MCF 10A (cell line): ENCODE results near the gene CRISP3. TPM values are rescaled to one million over a fixed set of nuclear protein-coding genes. Genes with fewer than 3 reads are reported as not detected.
"Not testable (repeated sequence)": the region's sequence is repeated elsewhere in the genome, so short reads cannot be mapped to it uniquely, and the experiment has no call there.

Experiments used
- BruUV-seq: library from RNA; stranded (reverse); fragments of 400-500 nt; replicated peaks from 2 replicates; lab custom pipeline; 2021; lab: Mats Ljungman, UMichigan
- CTCF ChIA-PET: fragments of 300-600 bp; sonication (Branson Sonifier 250); formaldehyde crosslinking; extraction: SDS; loops from one replicate; lab custom pipeline; 2021; ENCODE audit warnings: antibody characterized with exemption, inconsistent platforms; lab: Yijun Ruan, JAX
- POLR2A ChIA-PET: fragments of 300-600, 350-650 bp; sonication (Branson Sonifier 250); formaldehyde crosslinking; extraction: SDS; loops from one replicate; lab custom pipeline; 2020; ENCODE audit warnings: antibody characterized with exemption, inconsistent platforms; lab: Yijun Ruan, JAX
- DNase-seq: peaks from one replicate; pipeline ENCODE4 v3.0.0-alpha.2; 2018; ENCODE audit not compliant: unreplicated experiment
- H3K27ac Mint-ChIP-seq: one replicate; pipeline ENCODE4 v1.8.0; 2022; ENCODE audit warnings: mild to moderate bottlenecking, low read depth, mixed read lengths; ENCODE audit not compliant: unreplicated experiment
- H3K27me3 Mint-ChIP-seq: one replicate; pipeline ENCODE4 v1.8.0; 2022; ENCODE audit warnings: mixed read lengths; ENCODE audit not compliant: insufficient read depth, unreplicated experiment
- H3K36me3 Mint-ChIP-seq: one replicate; pipeline ENCODE4 v1.8.0; 2022; ENCODE audit warnings: mild to moderate bottlenecking, moderate library complexity, mixed read lengths; ENCODE audit not compliant: insufficient read depth, unreplicated experiment
- H3K4me1 Mint-ChIP-seq: one replicate; pipeline ENCODE4 v1.8.0; 2022; ENCODE audit warnings: mixed read lengths; ENCODE audit not compliant: insufficient read depth, unreplicated experiment
- H3K4me3 Mint-ChIP-seq: one replicate; pipeline ENCODE4 v1.8.0; 2022; ENCODE audit warnings: mild to moderate bottlenecking, moderate library complexity, mixed read lengths; ENCODE audit not compliant: unreplicated experiment
- H3K9me3 Mint-ChIP-seq: one replicate; pipeline ENCODE4 v1.8.0; 2022; ENCODE audit warnings: mixed read lengths; ENCODE audit not compliant: unreplicated experiment
- CTCF ChIP-seq: fragments of 200-600 bp; IDR thresholded peaks from one replicate; pipeline ENCODE4 v1.8.0; 2022; ENCODE audit warnings: antibody characterized with exemption, mild to moderate bottlenecking; ENCODE audit not compliant: unreplicated experiment
- intact Hi-C: fragments of 100-400 bp; cut with micrococcal nuclease; formaldehyde crosslinking; loops from 2 replicates; pipeline ENCODE4 v1.14.1; 2022
- total RNA-seq: library from RNA; stranded (reverse); gene quantifications from 2 replicates; pipeline ENCODE4 v1.2.3, GENCODE V29; 2022

The CRISP3 gene
- total RNA-seq, 1 experiment from 2014 or later: not detected

DNA sequence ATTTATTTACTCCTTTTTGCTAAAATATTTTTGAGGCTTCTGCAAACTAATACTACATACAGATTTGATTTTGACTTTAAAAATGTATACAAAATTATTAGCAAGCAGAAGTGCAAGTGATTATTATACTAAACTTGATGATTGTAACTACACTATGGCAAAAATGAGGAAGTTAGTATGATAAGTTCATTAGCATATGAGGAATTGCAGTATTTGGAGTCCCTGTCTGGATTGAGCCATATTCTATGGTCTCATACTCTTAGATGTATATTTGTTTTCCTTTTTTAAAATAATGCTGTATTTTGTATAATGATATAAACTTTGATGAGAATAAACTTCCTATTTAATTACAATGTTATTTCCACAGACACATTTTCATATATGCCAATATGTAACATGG is 13.9 kb downstream of the CRISP3 start:
- intact Hi-C loops: no loop called here
- no peak for DNase-seq
- no peak overlapping the region for H3K4me3 Mint-ChIP-seq
- ChIA-PET POLR2A (no interaction called here), CTCF (no interaction called here)
- TF ChIP-seq CTCF: no peak
- no peak overlapping the region for H3K27ac Mint-ChIP-seq
- peaks cover 65% of the 10 kb centered on the region for H3K27me3 Mint-ChIP-seq
- no TSS peak for BruUV-seq
- H3K4me1 Mint-ChIP-seq: no peaks in the 10 kb centered on the region
- no peaks in the 10 kb centered on the region for H3K9me3 Mint-ChIP-seq
- H3K36me3 Mint-ChIP-seq: no peaks in the 10 kb centered on the region

DNA sequence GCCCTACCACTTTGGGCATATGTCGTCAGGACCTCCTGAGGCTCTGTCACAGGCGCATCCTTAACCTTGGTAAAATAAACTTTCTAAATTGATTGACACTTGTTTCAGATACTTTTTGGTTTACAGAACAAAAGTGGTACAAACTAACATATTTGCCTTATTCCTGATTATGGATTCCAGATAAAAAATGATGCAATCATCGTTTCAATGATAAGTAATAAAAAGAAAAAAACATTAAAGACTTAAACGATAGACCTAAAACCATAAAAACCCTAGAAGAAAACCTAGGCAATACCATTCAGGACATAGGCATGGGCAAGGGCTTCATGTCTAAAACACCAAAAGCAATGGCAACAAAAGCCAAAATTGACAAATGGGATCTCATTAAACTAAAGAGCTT is 20.3 kb downstream of the CRISP3 start:
- H3K9me3 Mint-ChIP-seq, H3K27ac Mint-ChIP-seq, CTCF ChIA-PET, BruUV-seq, H3K36me3 Mint-ChIP-seq, intact Hi-C loops, DNase-seq, H3K4me1 Mint-ChIP-seq, POLR2A ChIA-PET, H3K4me3 Mint-ChIP-seq: not testable (repeated sequence)
- peaks cover 27% of the 10 kb centered on the region for H3K27me3 Mint-ChIP-seq

GRCh38 chr6:49721297-49721696 is 22.9 kb downstream of the CRISP3 start:
- Mint-ChIP-seq H3K36me3 (no peaks in the 10 kb centered on the region), H3K4me1 (no peaks in the 10 kb centered on the region), H3K27me3 (peaks cover under 1% of the 10 kb centered on the region), H3K9me3 (no peaks in the 10 kb centered on the region), H3K27ac (no peak overlapping the region), H3K4me3 (no peak overlapping the region)
- BruUV-seq: no TSS peak
- intact Hi-C loops: no loop called here
- ChIA-PET CTCF (interaction anchor here (0.7 kb wide), 1 partner anchor 1781 kb away, joined by 3 read pairs; no protein-coding TSS in a partner anchor), POLR2A (no interaction called here)
- no peak for DNase-seq
- TF ChIP-seq CTCF: no peak

DNA sequence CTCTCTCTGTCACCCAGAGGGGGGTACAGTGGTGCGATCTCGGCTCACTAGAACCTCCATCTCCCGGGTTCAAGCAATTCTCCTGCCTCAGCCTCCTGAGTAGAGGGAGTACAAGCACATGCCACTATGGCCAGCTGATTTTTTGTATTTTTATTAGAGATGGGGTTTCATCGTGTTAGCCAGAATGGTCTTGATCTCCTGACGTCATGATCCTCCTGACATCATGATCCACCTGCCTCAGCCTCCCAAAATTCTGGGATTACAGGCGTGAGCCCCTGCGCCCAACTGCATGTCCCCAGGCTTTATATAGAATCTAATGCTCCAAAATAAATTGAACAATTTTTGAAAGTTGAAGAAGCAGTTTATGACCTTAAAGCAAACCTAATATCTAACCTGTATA is 23.8 kb downstream of the CRISP3 start:
- intact Hi-C loops: no loop called here
- no TSS peak for BruUV-seq
- Mint-ChIP-seq H3K27ac (no peak overlapping the region), H3K4me3 (no peak overlapping the region), H3K9me3 (no peaks in the 10 kb centered on the region), H3K4me1 (no peaks in the 10 kb centered on the region), H3K36me3 (no peaks in the 10 kb centered on the region), H3K27me3 (peaks cover 5% of the 10 kb centered on the region)
- no peak for TF ChIP-seq CTCF
- CTCF ChIA-PET: interaction anchor here (0.6 to 0.7 kb wide), 3 partner anchors 14 to 1780 kb away, joined by 3 to 4 read pairs (median 3); no protein-coding TSS in a partner anchor
- DNase-seq: no peak
- POLR2A ChIA-PET: no interaction called here

- no peak within 1 kb of the TSS for H3K4me3 Mint-ChIP-seq
- ChIA-PET CTCF (interaction anchor here (0.7 kb wide), 1 partner anchor 318 kb away, joined by 3 read pairs; no protein-coding TSS in a partner anchor), POLR2A (no interaction called here)
- no peak within 1 kb of the TSS for H3K27ac Mint-ChIP-seq
- no peaks in the 10 kb centered on the region for H3K4me1 Mint-ChIP-seq
- no peaks in the 10 kb centered on the region for H3K36me3 Mint-ChIP-seq
- peaks cover 25% of the 10 kb centered on the region for H3K27me3 Mint-ChIP-seq
- no TSS peak for BruUV-seq
- no peaks in the 10 kb centered on the region for H3K9me3 Mint-ChIP-seq
- no peak for DNase-seq
- TF ChIP-seq CTCF: no peak
- intact Hi-C loops: no loop called here
Observed at GRCh38 chr6:49713346-49713745, 30.8 kb downstream of the CRISP3 start, which contains the start of gene CRISP2. Gene CRISP2, minus strand, starts transcription at chr6:49713543. Its CDS starts 4,347 bp downstream, at chr6:49709196.
